Tibial nerve (tissue), 4 donors: Measurements from ENCODE around the gene JAML.
A peak's percentile ranks its signal among the peaks of the same experiment; 100 is the strongest.

Experiments used
- CTCF ChIP-seq, 5 experiments: fragments of 200-600 bp in 3 of 5; fragments of 450-650 bp in 2 of 5; sonication (generic) in 3 of 5; IDR thresholded peaks; one replicate each; pipeline ENCODE4 v1.5.1; 2016 to 2019; ENCODE audit warnings: antibody characterized with exemption in 5 of 5, mild to moderate bottlenecking in 3 of 5, moderate library complexity in 2 of 5
- EP300 ChIP-seq, 2 donors: sonication (generic); formaldehyde crosslinking; IDR thresholded peaks; one replicate each; pipeline ENCODE4 v1.6.1; 2017; ENCODE audit warnings: antibody characterized with exemption in 2 of 2, mild to moderate bottlenecking in 1 of 2
- POLR2A ChIP-seq, 2 donors: fragments of 450-650 bp; IDR thresholded peaks; one replicate each; pipeline ENCODE4 v1.6.1; 2017; ENCODE audit warnings: antibody characterized with exemption in 2 of 2, mild to moderate bottlenecking in 2 of 2, moderate library complexity in 2 of 2

GRCh38 chr11:118251858-118252652, 27.2 kb upstream of the JAML start, which contains the start of gene MPZL3:
- TF ChIP-seq CTCF (IDR thresholded peaks at IDR 0.05) (no peak), EP300 (IDR thresholded peaks at IDR 0.05) (peak in 1 of 2 donors; percentile 62), POLR2A (IDR thresholded peaks at IDR 0.05) (no peak)
